Muscle of leg (tissue), 11 donors: ENCODE measurements around the gene BCAS4. TPM values are rescaled to one million over a fixed set of nuclear protein-coding genes. Genes with fewer than 3 reads are reported as not detected.
"Not testable (repeated sequence)": the region's sequence is repeated elsewhere in the genome, so short reads cannot be mapped to it uniquely, and the experiment has no call there.

Source experiments
- DNase-seq: peaks from one replicate; pipeline ENCODE4 v3.0.0; 2013
- H3K27ac ChIP-seq: one replicate; pipeline ENCODE4 v1.5.1; 2013; ENCODE audit warnings: mild to moderate bottlenecking, low read length, control low read depth
- H3K27me3 ChIP-seq: one replicate; pipeline ENCODE4 v1.6.1; 2013; ENCODE audit warnings: low read length; ENCODE audit not compliant: control insufficient read depth, insufficient read depth
- H3K36me3 ChIP-seq: one replicate; pipeline ENCODE4 v1.6.1; 2013; ENCODE audit warnings: low read length; ENCODE audit not compliant: control insufficient read depth, insufficient read depth
- H3K4me1 ChIP-seq: one replicate; pipeline ENCODE4 v1.6.1; 2013; ENCODE audit warnings: low read length; ENCODE audit not compliant: control insufficient read depth, insufficient read depth
- H3K4me3 ChIP-seq: one replicate; pipeline ENCODE4 v1.5.1; 2013; ENCODE audit warnings: low read length, control low read depth
- H3K9me3 ChIP-seq: replicated peaks from 2 replicates; pipeline ENCODE4 v1.6.1; 2013; ENCODE audit warnings: low read depth, low read length; ENCODE audit not compliant: control insufficient read depth
- whole genome bisulfite sequencing: methylation state at CpG from one replicate; pipeline ENCODE4 v1.1.5; 2013; ENCODE audit warnings: missing lambda C conversion rate; ENCODE audit not compliant: insufficient coverage; 5-methylcytosine and 5-hydroxymethylcytosine counted together
- polyA plus RNA-seq, 8 donors: library from polyadenylated mRNA; unstranded; fragments of 120-200 nt; gene quantifications; one replicate each; pipeline versions ENCODE4 v1.2.1 to v1.2.3, GENCODE V29; 2013; ENCODE audit warnings: inconsistent platforms in 1 of 8, low replicate concordance in 1 of 8; ENCODE audit not compliant: insufficient read length in 8 of 8, insufficient read depth in 1 of 8
- total RNA-seq: library from RNA; stranded (reverse); fragments of 120-200 nt; gene quantifications from one replicate; pipeline ENCODE4 v1.2.4, GENCODE V29; 2013

The BCAS4 gene
- total and polyA plus RNA-seq, 9 donors, result 3.4 to 5.8 (median 4.0) TPM

DNA sequence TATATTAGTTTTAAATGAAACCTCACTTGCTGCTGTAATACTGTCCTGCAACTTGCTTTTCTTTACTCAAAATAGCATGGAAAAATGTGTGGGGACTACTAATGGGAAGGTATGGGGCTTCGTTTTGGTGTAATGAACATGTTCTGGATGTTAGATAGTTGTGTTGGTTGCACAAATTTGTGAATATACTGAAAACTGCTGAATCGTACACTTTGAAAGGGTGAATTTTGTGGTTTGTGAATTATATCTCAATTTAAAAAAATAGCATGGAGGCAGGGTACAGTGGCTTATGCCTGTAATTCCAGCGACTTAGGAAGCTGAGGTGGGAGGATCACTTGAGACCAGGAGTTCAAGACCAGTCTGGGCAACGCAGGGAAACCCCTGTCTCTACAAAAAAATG, 2.3 kb downstream of the BCAS4 start:
- 100% methylated on average over 1 of the region's 4 CpGs for WGBS
- Histone ChIP-seq H3K27ac (no peak overlapping the region), H3K4me3 (no peak overlapping the region), H3K36me3 (no peaks in the 10 kb centered on the region), H3K9me3 (no peaks in the 10 kb centered on the region), H3K4me1 (peaks cover 13% of the 10 kb centered on the region), H3K27me3 (peaks cover 5% of the 10 kb centered on the region)
- no peak for DNase-seq

DNA sequence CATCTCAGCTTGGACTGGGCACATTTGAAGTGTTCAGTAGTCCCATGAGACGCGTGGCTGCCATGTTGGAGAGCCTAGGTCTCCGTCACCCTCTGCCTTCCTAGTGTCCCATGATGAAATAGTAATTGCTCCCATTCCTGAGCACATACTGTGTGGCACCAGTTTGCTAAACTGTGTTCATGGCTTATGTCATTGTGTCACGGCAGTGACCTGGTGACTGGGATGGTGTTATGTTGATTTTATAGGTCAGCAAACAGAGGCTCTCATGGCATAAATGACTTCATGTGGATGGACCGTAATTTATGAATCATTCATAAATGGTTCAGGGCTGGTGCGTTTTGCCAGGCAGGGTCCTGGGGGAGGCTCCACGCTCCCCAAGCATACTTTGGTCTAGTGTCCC, 3.8 kb downstream of the BCAS4 start:
- 84% methylated on average over 5 of the region's 7 CpGs for WGBS
- Histone ChIP-seq H3K36me3 (no peaks in the 10 kb centered on the region), H3K27me3 (peaks cover 5% of the 10 kb centered on the region), H3K9me3 (no peaks in the 10 kb centered on the region), H3K27ac (no peak overlapping the region), H3K4me1 (peaks cover 9% of the 10 kb centered on the region), H3K4me3 (no peak overlapping the region)
- no peak for DNase-seq

DNA sequence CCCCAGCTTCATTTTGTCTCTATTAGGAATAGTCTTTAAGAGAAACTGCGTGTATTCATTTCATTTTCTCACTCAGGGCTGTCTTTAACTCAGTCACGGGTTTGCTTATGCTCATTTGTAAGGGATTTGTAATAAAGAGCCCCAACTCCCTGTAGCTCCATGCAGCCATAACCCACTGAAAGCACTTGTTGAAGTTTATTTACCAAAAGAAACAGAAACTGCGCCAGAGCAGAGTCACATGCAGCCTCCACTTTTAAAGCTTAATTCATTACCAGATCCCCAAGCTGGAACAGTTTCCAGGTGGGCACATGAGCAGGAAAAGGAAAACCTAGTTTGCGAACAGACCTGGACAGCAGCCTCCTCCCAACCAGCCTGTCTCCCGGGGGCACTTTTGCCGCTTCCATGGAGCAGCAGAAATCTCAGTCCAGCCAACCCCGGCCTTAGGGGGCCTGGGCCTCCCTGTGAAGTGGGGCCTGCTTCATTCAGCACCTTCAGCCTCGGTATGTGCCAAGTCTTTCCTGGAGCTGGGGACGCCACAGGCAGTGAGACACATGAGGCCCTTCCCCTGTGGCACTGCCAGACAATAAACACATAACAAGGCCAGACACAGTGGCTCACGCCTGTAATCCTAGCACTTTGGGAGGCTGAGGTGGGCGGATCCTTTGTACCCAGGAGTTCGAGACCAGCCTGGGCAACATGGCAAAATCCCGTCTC, 4.5 kb downstream of the BCAS4 start:
- no peaks in the 10 kb centered on the region for H3K9me3 ChIP-seq
- H3K27me3 ChIP-seq, result peaks cover under 1% of the 10 kb centered on the region
- no peaks in the 10 kb centered on the region for H3K36me3 ChIP-seq
- H3K4me3 ChIP-seq, result no peak overlapping the region
- WGBS, result 72% methylated on average over 7 of the region's 13 CpGs
- no peak overlapping the region for H3K27ac ChIP-seq
- DNase-seq, result no peak
- H3K4me1 ChIP-seq, result peaks cover 3% of the 10 kb centered on the region

DNA sequence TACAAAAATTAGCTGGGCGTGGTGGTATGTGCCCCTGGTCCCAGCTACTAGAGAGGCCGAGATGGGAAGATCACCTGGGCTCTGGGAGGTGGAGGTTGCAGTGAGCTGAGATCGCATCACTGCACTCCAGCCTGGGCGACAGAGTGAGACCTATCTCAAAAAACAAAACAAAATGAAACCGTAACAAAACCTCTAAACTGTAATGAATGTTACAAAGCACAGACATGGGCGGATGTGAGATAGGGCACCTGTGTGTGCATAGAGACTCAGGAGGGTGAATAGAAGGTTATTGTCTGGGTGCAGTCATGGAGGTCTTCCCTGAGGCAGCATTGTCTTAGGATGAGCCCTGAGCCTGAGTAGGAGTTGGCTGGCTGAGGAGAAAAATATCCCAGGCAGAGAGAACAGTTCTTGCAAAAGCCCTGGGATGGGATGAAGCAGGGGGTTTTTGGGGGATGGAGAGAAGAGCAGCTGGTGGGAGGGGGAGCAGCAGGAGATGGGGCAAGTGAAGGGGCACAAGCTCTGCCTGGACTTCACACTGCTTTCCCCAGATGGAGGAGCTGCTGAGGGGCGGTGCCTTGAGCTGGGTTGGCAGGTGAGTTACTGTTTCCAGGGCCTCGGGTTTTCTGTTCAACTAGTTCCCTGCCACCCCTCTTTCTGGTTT, 5.2 kb downstream of the BCAS4 start:
- Histone ChIP-seq H3K4me3 (no peak overlapping the region), H3K27ac (no peak overlapping the region), H3K27me3 (no peaks in the 10 kb centered on the region), H3K9me3 (no peaks in the 10 kb centered on the region), H3K36me3 (no peaks in the 10 kb centered on the region), H3K4me1 (no peaks in the 10 kb centered on the region)
- DNase-seq, result no peak
- WGBS, result 89% methylated on average over 3 of the region's 8 CpGs

DNA sequence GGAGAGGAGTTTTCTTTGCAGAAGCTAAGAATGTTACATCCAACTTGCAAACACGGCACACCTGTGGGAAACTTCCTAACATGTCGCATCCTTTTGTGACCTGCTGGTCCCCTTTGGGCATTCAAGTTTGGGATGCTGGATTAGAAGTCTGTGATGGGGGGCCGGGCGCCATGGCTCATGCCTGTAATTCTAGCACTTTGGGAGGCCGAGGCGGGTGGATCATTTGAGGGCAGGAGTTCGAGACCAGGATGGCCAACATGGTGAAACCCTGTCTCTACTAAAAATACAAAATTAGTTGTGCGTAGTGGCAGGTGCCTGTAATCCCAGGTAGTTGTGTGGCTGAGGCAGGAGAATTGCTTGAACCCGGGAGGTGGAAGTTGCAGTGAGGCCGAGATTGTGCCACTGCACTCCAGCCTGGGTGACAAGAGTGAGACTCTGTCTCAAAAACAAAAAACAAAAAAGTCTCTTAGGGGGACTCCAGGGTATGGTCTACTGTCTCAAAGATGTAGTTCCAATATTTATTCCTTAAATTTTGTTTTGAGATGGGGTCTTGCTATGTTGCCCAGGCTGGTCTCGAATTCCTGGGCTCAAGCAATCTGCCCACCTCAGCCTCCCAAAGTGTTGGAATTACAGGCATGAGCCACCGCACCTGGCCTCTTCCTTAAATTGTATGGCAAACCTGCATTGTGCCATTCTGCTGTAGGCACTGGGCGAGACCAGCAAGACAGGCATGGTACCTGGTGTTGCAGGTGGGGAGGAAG, 6.3 kb downstream of the BCAS4 start:
- H3K36me3 ChIP-seq, H3K9me3 ChIP-seq, H3K27ac ChIP-seq, H3K27me3 ChIP-seq, H3K4me1 ChIP-seq, H3K4me3 ChIP-seq, DNase-seq: not testable (repeated sequence)
- WGBS, result 91% methylated on average over 10 of the region's 13 CpGs

DNA sequence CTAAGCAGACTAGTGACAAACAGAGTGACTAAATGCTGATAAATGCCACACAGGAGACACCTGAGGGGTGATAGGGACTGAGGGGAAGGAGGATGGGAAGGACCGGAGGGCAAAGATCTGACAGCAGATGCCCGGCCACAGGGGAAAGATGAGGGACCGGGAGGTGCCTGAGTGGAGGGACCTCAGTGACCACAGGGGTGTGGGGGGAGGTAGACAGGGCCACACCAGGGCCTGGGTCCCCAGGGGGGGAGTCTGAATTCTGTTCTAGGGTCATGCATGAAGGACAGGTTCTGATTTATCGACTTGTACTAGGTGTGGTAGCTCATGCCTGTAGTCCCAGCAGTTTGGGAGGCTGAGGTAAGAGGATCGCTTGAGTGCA, 6.9 kb downstream of the BCAS4 start:
- Histone ChIP-seq H3K36me3 (no peaks in the 10 kb centered on the region), H3K27me3 (no peaks in the 10 kb centered on the region), H3K9me3 (no peaks in the 10 kb centered on the region), H3K4me1 (no peaks in the 10 kb centered on the region), H3K4me3 (no peak overlapping the region), H3K27ac (no peak overlapping the region)
- 91% methylated on average over 5 of the region's 5 CpGs for WGBS
- no peak for DNase-seq

DNA sequence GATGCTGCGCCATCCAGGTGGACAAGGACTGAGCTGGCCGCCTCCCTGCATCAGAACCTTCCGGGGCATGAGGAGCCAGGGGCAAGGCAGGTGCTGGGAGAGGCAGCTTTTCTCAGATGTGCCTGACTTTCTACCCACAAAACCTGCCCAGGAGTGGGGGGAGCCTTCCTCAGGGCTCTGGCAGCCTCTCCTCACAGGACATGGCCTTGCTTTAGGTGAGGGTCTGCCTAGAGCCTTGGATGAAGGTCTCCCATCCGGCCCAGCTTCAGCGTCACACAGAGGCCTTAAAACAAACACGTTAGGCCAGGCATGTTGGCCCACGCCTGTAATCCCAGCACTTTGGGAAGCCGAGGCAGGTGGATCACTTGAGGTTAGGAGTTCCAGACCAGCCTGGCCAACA, 7.4 kb downstream of the BCAS4 start:
- no peak for DNase-seq
- Histone ChIP-seq H3K27me3 (no peaks in the 10 kb centered on the region), H3K36me3 (no peaks in the 10 kb centered on the region), H3K27ac (no peak overlapping the region), H3K4me1 (no peaks in the 10 kb centered on the region), H3K4me3 (no peak overlapping the region), H3K9me3 (no peaks in the 10 kb centered on the region)
- 100% methylated on average over 5 of the region's 8 CpGs for WGBS

DNA sequence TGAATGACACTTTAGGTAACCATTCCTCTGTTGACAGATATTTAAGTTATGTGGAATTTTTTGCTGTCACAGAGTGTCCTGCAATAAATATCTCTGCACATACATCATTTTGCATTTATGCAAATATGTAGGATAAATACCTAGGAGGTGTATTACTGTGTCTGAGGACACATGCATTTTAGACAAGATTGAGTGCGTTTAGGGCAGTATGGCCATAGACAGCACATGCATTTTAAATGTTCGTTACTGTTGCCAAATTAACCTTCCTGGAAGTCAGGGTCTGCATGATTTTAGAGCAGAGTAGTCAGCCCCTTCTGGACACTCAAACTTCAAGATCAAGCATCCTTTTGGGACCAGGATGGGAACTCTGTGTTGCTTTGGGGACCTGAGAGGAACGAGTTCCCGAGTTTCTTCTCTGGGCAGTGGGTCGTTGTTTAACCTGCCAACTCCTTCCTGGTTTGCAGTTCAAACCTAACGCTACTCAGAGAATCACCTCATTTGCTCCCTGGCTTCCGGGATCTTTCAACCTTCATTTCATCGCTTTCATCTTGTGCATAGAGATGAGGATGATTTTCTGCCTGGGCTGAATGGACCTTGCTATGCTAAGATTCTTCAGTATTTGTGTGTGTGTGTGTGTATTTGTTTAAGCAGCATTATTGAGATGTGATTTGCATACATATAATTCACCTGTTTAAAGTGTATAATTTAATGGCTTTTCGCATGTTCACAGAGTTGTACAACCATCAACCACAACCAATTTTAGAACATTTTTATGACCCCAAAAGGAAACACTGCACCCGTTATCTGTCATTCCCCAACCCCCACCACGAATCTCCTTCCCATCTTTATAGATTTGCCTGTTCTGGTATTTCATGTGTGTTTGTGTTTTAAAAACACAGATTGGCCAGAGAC, 9.8 kb downstream of the BCAS4 start:
- H3K27me3 ChIP-seq, result no peaks in the 10 kb centered on the region
- H3K36me3 ChIP-seq, result no peaks in the 10 kb centered on the region
- H3K4me3 ChIP-seq, result no peak overlapping the region
- no peaks in the 10 kb centered on the region for H3K9me3 ChIP-seq
- no peak overlapping the region for H3K27ac ChIP-seq
- 43% methylated on average over 5 of the region's 11 CpGs for WGBS
- DNase-seq, result no peak
- no peaks in the 10 kb centered on the region for H3K4me1 ChIP-seq

DNA sequence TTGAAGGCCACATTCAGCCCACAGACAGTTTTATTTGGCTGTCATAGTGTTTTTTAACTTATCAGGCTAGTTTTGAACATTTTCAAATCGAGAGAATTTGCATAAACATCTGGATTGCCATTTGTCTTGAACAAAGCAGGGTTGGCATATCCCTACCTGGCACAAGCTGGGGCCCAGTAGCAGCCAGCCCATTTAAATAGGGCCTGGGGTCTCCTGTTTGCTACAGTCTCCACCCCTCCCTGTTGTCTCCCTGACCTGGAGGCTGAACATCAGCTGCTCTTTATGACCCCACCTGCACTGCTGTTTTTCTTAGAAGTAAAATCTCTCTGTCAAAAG, 10.5 kb downstream of the BCAS4 start:
- Histone ChIP-seq H3K27ac (no peak overlapping the region), H3K4me1 (no peaks in the 10 kb centered on the region), H3K36me3 (no peaks in the 10 kb centered on the region), H3K4me3 (no peak overlapping the region), H3K27me3 (no peaks in the 10 kb centered on the region), H3K9me3 (no peaks in the 10 kb centered on the region)
- 100% methylated on average over 1 of the region's 1 CpG for WGBS
- DNase-seq, result no peak
